ENCODE measurements around the gene OSBP2. TPM values are rescaled to one million over a fixed set of nuclear protein-coding genes. Genes with fewer than 3 reads are reported as not detected.

Gene OSBP2
- total RNA-seq, 1 experiment from 2014 or later = 8.2 TPM

- no peak for DNase-seq (ENCODE audit: low spot score)
These were observed 143.4 kb downstream of the OSBP2 start for GRCh38 chr22:30838111-30838510.

- no peak for DNase-seq (ENCODE audit: low spot score)
These were observed 146.6 kb downstream of the OSBP2 start for GRCh38 chr22:30841273-30841672.

- no peak for DNase-seq (ENCODE audit: low spot score)
These were observed 148.6 kb downstream of the OSBP2 start for GRCh38 chr22:30843245-30843644.

- DNase-seq (ENCODE audit: low spot score) = no peak
These were observed 152.9 kb downstream of the OSBP2 start for GRCh38 chr22:30847583-30847982.

GRCh38 chr22:30855266-30855665, 160.6 kb downstream of the OSBP2 start:
- no peak for DNase-seq (ENCODE audit: low spot score)

GRCh38 chr22:30855677-30856518, 161.2 kb downstream of the OSBP2 start:
- no peak for DNase-seq (ENCODE audit: low spot score)

GRCh38 chr22:30856741-30857502, 162.2 kb downstream of the OSBP2 start:
- DNase-seq (ENCODE audit: low spot score) = no peak

- DNase-seq (ENCODE audit: low spot score) = no peak
These were observed 163.1 kb downstream of the OSBP2 start for GRCh38 chr22:30857791-30858190.

GRCh38 chr22:30858976-30859713, 164.5 kb downstream of the OSBP2 start:
- DNase-seq (ENCODE audit: low spot score) = no peak

- no peak for DNase-seq (ENCODE audit: low spot score)
These were observed 165.0 kb downstream of the OSBP2 start for GRCh38 chr22:30859714-30860095.

- DNase-seq (ENCODE audit: low spot score) = no peak
These were observed 165.8 kb downstream of the OSBP2 start for GRCh38 chr22:30860176-30861105.

- no peak for DNase-seq (ENCODE audit: low spot score)
These were observed 166.5 kb downstream of the OSBP2 start for GRCh38 chr22:30861131-30861530.

GRCh38 chr22:30861688-30862552, 167.2 kb downstream of the OSBP2 start:
- DNase-seq (ENCODE audit: low spot score) = no peak

GRCh38 chr22:30863081-30863833, 168.6 kb downstream of the OSBP2 start:
- DNase-seq (ENCODE audit: low spot score) = no peak

- DNase-seq (ENCODE audit: low spot score) = no peak
These were observed 170.1 kb downstream of the OSBP2 start for GRCh38 chr22:30864441-30865420.

- DNase-seq (ENCODE audit: low spot score) = no peak
These were observed 171.0 kb downstream of the OSBP2 start for GRCh38 chr22:30865656-30866055.

- DNase-seq (ENCODE audit: low spot score) = no peak
These were observed 171.5 kb downstream of the OSBP2 start for GRCh38 chr22:30866216-30866615.

- DNase-seq (ENCODE audit: low spot score) = no peak
These were observed 172.2 kb downstream of the OSBP2 start for GRCh38 chr22:30866811-30867271.

Measured in HT-29 (cell line).